Adrenal gland (tissue), 12 donors: ENCODE data around the gene GPLD1. TPM values are rescaled to one million over a fixed set of nuclear protein-coding genes. Genes with fewer than 3 reads are reported as not detected.
A peak's percentile ranks its signal among the peaks of the same experiment; 100 is the strongest.

ENCODE experiments used
- DNase-seq, 7 donors: peaks; one replicate each; pipeline ENCODE4 v3.0.0-alpha.2; 2019 to 2020
- H3K27ac ChIP-seq, 5 donors: fragments of 200-600 bp; sonication (generic) in 4 of 5; 1 replicate in 3 of 5; 2 replicates in 2 of 5; pipeline versions ENCODE4 v1.5.1 to v1.8.0; 2016 to 2020; ENCODE audit warnings: mild to moderate bottlenecking in 1 of 5
- H3K27me3 ChIP-seq: fragments of 200-600 bp; 2 replicates; pipeline ENCODE4 v1.8.0; 2021
- H3K36me3 ChIP-seq, 2 donors: fragments of 200-600 bp; replicated peaks in 1 of 2; 1 replicate in 1 of 2; 2 replicates in 1 of 2; pipeline versions ENCODE4 v1.5.1 to v1.8.0; 2018 to 2022
- H3K4me1 ChIP-seq, 2 donors: fragments of 200-600 bp; replicated peaks in 1 of 2; 1 replicate in 1 of 2; 2 replicates in 1 of 2; pipeline versions ENCODE4 v1.5.1 to v1.8.0; 2018 to 2021
- H3K4me3 ChIP-seq, 4 donors: fragments of 200-600 bp; sonication (generic) in 3 of 4; one replicate each; pipeline ENCODE4 v1.5.1; 2016 to 2018
- H3K9me3 ChIP-seq, 3 donors: fragments of 200-600 bp; sonication (generic) in 1 of 3; replicated peaks in 1 of 3; 1 replicate in 2 of 3; 2 replicates in 1 of 3; pipeline versions ENCODE4 v1.5.1 to v1.8.0; 2016 to 2021
- POLR2A ChIP-seq, 2 donors: fragments of 450-650 bp; IDR thresholded peaks; one replicate each; pipeline ENCODE4 v1.6.1; 2017; ENCODE audit warnings: antibody characterized with exemption in 2 of 2, mild to moderate bottlenecking in 2 of 2, moderate library complexity in 1 of 2
- WGBS, 4 donors: extraction: QIAGEN DNeasy Blood & Tissue Kit in 2 of 4; methylation state at CpG; one replicate each; pipeline versions ENCODE4 v1.1.5 to v1.1.7; 2013 to 2017; 5-methylcytosine and 5-hydroxymethylcytosine counted together
- intact Hi-C, 2 donors: fragments of 100-400 bp; cut with DNase I; formaldehyde crosslinking; loops; one replicate each; pipeline versions ENCODE4 v1.14.1 to v1.15.0; 2022 to 2023
- polyA plus RNA-seq, 3 donors: library from polyadenylated mRNA; stranded (reverse); fragments of 200-250 nt in 2 of 3; fragments of 350-450 nt in 1 of 3; fragmentation: Illumina TruSeq in 1 of 3; extraction: RNeasy Lipid Tissue Mini Kit (QIAGEN cat#74804) in 1 of 3; gene quantifications; one replicate each; pipeline ENCODE4 v1.2.3, GENCODE V29; 2013 to 2014
- total RNA-seq, 9 donors: library from RNA; depleted of rRNA in 4 of 9; stranded (reverse); fragments of >200 nt in 4 of 9; fragments of 120-200 nt in 1 of 9; fragmentation: NEBNext Ultra II Directional in 1 of 9; extraction: Animal tissue kit (Norgen Biotek cat#: 25700) in 1 of 9; gene quantifications; one replicate each; pipeline versions ENCODE4 v1.1.0 to v1.2.4, GENCODE V29; 2013 to 2023
- TF ChIP-seq, protein P1 (sequence below), 6 experiments: fragments of 450-650 bp in 4 of 6; fragments of 200-600 bp in 2 of 6; sonication (generic) in 1 of 6; IDR thresholded peaks; 1 replicate in 5 of 6; 2 replicates in 1 of 6; pipeline versions ENCODE4 v1.5.1 to v1.8.0; 2016 to 2021; ENCODE audit warnings: antibody characterized with exemption in 6 of 6, mild to moderate bottlenecking in 2 of 6, moderate library complexity in 1 of 6
- donor health status: healthy with polysubstance abuse.
- donor health status: Bipolar disorder and iron deficiency.
- donor health status: DM: yes; HTN: yes; CAD: no.
- donor health status: DM: no; HTN: no; CAD: no.
- donor health status: DM: no; HTN: no; CAD: no.
- donor health status: DM: yes; HTN: yes; CAD: no.

Gene GPLD1
- total and polyA plus RNA-seq, 12 donors: 0.34 to 1.8 (median 0.98) TPM

DNA sequence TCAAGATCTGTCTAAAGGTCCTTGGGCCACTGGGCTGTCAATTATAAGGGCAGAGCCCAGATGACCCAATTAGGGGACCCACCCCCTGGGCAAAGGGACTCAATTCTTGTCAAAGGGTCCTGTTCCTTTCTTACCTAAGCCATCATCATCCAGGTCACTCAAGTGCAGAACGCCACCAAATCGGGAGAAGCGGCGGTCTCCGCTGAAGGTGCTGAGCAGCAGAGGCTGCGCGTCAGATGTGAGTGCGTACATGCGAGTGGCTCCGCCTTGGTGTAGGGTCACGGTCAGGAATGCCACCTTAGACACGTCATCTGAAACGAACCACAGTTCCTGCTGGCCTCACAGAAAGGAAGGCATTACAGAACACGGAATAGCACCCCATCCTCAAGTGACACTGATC, 52.4 kb downstream of the GPLD1 start:
- no peaks in the 10 kb centered on the region for H3K27me3 ChIP-seq
- no peak overlapping the region for H3K27ac ChIP-seq
- intact Hi-C loops: no loop called here
- 93 to 96% (median 95%) methylated on average over 13 to 14 of the region's 14 CpGs for WGBS, 4 donors
- DNase-seq: no peak
- H3K9me3 ChIP-seq: no peaks in the 10 kb centered on the region
- no peaks in the 10 kb centered on the region for H3K4me1 ChIP-seq
- H3K4me3 ChIP-seq: no peak overlapping the region
- H3K36me3 ChIP-seq: no peaks in the 10 kb centered on the region
- TF ChIP-seq POLR2A (IDR thresholded peaks at IDR 0.05): no peak
- TF ChIP-seq, protein P1, sequence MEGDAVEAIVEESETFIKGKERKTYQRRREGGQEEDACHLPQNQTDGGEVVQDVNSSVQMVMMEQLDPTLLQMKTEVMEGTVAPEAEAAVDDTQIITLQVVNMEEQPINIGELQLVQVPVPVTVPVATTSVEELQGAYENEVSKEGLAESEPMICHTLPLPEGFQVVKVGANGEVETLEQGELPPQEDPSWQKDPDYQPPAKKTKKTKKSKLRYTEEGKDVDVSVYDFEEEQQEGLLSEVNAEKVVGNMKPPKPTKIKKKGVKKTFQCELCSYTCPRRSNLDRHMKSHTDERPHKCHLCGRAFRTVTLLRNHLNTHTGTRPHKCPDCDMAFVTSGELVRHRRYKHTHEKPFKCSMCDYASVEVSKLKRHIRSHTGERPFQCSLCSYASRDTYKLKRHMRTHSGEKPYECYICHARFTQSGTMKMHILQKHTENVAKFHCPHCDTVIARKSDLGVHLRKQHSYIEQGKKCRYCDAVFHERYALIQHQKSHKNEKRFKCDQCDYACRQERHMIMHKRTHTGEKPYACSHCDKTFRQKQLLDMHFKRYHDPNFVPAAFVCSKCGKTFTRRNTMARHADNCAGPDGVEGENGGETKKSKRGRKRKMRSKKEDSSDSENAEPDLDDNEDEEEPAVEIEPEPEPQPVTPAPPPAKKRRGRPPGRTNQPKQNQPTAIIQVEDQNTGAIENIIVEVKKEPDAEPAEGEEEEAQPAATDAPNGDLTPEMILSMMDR (IDR thresholded peaks at IDR 0.05): no peak

DNA sequence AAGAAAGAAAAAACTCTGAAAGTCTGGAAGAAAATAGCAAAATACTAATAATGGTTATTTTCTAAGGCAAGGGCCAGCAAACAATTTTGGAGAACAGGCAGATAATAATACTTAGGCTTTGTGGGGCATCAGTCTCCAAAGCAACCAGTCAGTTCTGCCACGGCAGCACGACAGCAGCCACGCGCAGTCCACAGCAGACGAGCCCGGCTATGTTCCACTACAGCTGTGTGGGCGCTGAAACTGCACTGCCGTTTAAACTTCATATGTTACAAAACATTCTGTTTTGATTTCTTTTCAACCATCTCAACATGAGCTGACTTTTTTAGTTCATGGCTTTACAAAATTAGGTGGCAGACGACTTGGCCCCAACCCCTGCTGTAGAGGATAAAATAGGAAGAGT, 56.8 kb downstream of the GPLD1 start:
- Histone ChIP-seq H3K9me3 (no peaks in the 10 kb centered on the region), H3K27ac (no peak overlapping the region), H3K36me3 (no peaks in the 10 kb centered on the region), H3K27me3 (no peaks in the 10 kb centered on the region), H3K4me3 (no peak overlapping the region), H3K4me1 (no peaks in the 10 kb centered on the region)
- no peak for DNase-seq
- 87 to 96% (median 91%) methylated on average over 9 of the region's 9 CpGs for WGBS, 4 donors
- intact Hi-C loops: no loop called here
- TF ChIP-seq, protein P1 (IDR thresholded peaks at IDR 0.05): no peak
- no peak for TF ChIP-seq POLR2A (IDR thresholded peaks at IDR 0.05)

DNA sequence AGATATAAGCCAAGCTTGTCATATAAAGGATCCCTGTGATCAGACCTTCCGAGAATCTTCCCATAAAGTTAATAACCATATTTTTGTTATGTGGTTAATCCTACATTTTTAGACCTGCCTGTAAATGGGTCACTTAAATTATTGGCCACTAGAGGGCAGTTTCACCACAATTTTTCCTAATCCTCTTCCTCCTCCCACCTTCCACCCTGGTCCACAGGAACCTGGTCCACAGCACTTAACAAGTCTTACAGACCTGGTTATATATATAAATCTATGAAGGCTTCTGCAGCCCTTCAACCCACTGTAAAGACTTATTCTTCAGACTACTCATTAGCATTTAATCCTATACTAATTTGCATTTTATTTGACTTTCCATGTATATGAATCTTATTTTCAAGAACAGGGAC, 58.3 kb downstream of the GPLD1 start:
- H3K36me3 ChIP-seq: peaks cover 0 to 1% of the 10 kb centered on the region in 2 donors
- no peaks in the 10 kb centered on the region for H3K27me3 ChIP-seq
- peak in 4 of 7 donors; percentile 20 to 37 (median 30) for DNase-seq
- H3K27ac ChIP-seq: no peak overlapping the region
- 67 to 94% (median 78%) methylated on average over 1 of the region's 1 CpG for WGBS, 4 donors
- intact Hi-C loops: no loop called here
- no peaks in the 10 kb centered on the region for H3K9me3 ChIP-seq
- TF ChIP-seq POLR2A (IDR thresholded peaks at IDR 0.05): no peak
- TF ChIP-seq, protein P1 (IDR thresholded peaks at IDR 0.05): peak; percentile 33 to 76 (median 58)
- no peaks in the 10 kb centered on the region for H3K4me1 ChIP-seq
- H3K4me3 ChIP-seq: no peak overlapping the region

DNA sequence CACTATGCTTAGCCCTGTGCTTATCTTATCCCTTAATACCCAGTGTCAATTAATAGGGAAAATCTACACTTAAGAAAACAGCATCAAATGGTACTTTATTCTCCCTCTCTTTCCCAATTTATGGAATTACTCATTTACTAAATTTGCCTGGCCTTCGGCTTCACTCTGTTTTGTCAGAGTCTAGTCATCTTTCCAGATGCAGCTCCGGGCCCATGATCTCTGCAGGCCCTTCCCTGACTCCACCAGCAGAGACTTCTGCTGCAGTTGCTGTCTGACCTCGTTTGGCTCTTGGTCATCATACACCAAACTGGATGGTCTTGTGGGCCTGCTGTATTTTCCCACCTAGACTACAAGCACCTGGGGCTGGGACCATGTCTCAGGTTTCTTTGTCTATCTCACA, 59.3 kb downstream of the GPLD1 start:
- intact Hi-C loops: no loop called here
- Histone ChIP-seq H3K27me3 (no peaks in the 10 kb centered on the region), H3K9me3 (no peaks in the 10 kb centered on the region), H3K4me3 (no peak overlapping the region), H3K36me3 (peaks cover 0 to 11% of the 10 kb centered on the region in 2 donors), H3K27ac (no peak overlapping the region), H3K4me1 (no peaks in the 10 kb centered on the region)
- 64 to 84% (median 76%) methylated on average over 3 of the region's 3 CpGs for WGBS, 4 donors
- no peak for DNase-seq
- TF ChIP-seq POLR2A (IDR thresholded peaks at IDR 0.05): no peak
- TF ChIP-seq, protein P1 (IDR thresholded peaks at IDR 0.05): no peak
